Stimulated activated CD4-positive, alpha-beta T cell treated with anti-CD3 and anti-CD28 coated beads, Interleukin-1b, Interleukin-23, amount 100 ng/mL, for 48 hours (primary cell): ENCODE data around the gene VAPB.

ENCODE experiments used
- DNase-seq: peaks from one replicate; pipeline ENCODE4 v3.0.0-alpha.2; 2020

Gene VAPB

DNA sequence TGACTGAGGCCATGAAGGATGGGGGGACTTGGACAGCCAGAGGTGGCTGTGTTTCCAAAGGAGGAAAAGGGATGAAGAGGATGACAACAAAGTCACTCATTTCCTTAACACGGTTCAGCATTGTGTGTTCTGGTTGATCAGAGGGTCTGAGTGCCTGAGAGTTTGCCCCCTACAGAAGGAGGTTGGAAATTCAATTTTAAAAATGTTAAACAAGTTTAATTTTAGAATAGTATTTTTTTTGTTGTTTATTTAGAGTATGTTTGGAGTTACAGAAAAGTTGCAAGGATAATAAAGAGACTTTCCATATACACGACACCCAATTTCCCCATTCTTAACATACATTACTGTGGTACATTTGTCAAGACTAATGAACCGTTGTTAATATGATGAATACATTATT is 10.3 kb upstream of the VAPB start:
- DNase-seq, result no peak

DNA sequence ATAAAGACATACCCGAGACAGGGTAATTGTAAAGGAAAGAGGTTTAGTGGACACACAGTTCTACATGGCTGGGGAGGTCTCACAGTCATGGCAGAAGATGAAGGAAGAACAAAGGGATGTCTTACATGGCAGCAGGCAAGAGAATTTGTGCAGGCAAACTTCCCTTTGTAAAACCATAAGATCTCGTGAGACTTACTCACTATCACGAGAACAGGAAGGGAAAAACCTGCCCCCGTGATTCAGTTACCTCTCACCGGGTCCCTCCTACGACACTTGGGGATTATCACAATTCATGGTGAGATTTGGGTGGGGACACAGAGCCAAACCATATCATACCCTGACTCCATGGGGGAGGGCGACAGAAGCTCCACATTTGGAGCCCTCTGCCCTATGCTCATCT is 7.4 kb upstream of the VAPB start:
- DNase-seq, result no peak

DNA sequence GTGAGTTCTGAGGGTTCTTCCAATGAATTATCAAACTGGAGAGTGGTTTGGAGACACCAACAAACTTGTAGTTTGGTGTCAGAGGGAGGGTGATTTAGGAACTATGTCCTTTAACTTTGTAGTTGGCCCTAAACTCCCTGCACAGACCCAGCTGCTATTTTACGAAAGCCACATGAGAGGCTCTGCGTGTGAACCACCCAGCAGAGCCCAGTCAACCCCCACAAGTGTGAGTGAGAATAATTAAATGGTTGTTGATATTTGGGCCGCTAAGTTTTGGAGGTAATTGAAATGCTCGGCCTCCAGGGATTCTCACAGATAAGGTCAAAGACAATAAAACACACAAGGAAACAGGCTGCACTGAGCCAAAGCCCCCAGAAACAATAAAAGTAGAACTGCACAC is 6.9 kb upstream of the VAPB start:
- no peak for DNase-seq

DNA sequence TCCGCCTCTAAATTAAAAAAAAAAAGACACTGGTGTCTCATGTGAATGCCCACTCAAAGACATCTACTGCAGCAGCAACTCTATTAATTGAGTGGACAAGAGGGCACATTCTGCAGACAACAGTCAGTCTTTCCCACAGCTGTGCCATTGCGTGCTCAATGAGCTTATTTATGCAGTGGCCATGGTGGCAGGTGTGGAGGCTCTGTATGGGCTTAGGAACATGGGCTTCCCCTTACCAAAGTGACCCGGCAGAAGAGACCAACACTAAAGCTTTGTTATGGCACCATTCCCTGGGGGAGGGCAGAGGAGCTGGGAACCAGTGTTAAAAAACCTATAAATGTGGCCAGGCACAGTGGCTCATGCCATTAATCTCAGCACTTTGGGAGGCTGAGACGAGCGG is 4.2 kb upstream of the VAPB start:
- DNase-seq, result no peak

DNA sequence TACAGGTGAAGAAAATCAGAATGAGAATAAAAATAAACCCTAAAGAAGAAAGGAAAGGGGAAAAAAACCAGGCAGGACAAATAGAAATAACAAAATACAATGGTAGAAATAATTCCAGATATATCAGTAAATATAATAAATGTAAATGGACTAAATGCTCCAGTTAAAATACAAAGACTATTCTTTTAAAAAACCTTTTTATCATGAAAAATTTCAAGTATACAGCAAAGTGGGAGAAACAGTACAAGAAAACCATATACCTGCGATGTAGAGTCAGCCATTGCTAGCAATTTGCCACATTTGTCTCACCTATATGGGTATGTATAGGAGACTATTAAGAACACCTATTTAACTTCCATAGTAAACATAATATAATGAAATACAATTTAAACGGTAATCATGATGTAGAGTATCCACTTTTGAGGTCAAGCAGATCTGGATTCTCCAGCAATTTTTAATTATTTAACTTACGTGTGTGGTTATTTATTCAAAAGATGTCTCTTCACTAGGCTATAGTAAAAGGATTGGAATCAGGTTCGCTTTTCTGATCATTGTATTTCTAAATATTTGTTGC is 914 bp upstream of the VAPB start:
- DNase-seq, result no peak

DNA sequence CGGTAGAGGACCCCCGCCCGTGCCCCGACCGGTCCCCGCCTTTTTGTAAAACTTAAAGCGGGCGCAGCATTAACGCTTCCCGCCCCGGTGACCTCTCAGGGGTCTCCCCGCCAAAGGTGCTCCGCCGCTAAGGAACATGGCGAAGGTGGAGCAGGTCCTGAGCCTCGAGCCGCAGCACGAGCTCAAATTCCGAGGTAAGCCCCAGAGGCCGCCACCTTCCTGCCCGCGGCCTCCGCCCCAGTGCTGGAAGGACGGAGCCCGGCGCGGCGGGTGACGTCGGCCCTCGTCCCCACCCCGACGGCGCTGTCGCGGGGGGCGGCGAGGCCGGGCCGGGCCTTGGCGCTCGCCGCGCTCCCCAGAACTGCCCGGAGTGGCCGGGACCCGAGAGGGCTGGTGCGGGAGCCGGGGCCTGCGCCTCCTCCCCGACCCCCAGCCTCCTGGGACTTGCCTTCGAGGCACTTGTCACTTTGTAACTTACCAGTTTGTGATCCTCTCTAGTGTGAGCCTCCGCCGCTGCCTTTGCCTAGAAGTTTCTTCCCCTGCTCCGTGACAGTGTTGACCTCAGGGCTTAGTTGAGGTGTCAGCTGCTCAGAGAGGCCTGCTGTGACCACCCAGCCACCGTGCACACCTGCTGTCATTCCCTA is 417 bp downstream of the VAPB start:
- peak; percentile 39 for DNase-seq

DNA sequence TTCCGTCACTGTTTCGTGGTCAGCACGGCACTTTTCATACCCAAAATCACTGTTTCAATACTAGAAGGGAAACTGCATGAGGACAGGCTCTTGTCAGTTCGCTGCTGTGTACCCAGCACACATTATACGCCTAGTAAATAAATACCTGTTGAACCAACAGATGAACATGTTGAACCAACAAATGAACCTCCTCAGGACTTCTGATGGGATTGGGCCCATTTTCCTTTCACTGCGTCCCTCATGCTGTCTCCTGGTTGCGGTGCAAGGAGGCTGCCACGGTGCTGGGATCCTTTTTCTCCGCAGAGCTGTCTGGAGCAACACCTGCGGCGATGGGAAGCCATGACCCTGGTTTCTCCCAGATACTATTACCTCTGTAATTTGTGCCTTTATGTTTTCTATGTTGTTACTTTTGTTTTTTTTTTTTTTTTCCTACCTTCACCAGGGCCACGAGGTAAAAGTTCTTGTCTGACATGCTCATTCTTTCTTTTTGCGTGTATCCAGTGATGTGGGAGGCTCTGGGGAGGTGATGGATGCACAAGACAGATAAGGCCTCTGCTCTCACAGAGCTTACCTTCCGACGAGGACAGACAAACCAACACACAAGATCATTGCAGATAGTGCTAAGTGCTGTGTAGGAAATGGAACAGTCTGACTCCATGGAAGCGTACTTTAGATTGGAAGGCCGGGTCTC is 1.1 kb downstream of the VAPB start:
- no peak for DNase-seq

DNA sequence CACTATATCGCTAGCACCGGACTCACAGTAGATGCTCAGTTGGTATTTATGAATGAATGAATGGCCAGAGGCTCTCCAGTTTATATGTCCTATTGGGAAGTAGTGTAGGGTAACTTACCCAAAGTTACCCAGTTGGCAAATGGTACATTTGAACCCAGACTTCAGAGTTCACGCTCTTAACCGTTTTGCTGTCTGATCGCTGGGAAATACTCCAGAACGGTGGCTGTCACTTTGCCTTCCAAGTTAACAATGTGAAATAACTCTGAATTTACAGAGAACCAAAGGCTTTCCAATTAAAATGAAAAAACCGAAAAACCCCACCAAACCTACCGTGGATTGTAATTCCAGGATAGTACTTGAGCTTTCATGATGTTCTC is 1.6 kb downstream of the VAPB start:
- no peak for DNase-seq

DNA sequence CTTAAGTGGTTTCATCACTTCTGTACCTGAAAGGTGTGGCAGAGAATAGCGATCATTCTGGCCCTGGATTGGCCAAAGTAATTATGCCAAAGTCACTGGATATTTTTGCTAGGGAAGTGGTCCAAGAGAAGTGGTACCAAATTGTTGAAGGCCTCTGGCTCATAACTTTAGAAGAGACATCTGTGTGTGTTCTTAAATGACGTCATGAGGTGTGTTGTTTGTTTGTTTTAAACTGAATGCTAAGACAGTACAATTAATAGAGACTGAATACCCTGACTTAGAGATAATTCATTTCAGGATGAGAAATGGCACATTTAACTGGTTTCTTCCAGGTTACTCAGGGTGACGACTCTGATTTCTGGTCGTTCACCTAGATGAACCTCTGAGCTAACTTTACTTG is 3.3 kb downstream of the VAPB start:
- DNase-seq, result no peak

DNA sequence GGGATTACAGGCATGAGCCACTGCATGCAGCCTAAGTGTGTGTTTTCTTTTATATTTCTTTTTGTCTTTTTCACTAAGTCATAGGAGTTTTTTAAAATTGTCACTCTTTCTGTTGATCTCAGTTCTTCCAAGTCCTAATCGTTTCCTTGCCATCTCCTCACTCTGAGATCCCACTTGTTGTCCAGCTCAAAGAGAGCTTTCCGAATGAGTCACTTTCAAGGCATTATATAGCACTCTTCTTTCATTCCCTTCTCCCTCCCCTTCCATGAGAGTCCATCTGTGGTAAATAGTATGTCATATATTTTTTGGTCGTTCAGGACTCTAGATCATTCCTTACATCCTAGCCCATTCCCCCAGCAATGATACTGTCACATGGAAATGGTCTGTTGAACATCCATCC is 4.3 kb downstream of the VAPB start:
- no peak for DNase-seq

DNA sequence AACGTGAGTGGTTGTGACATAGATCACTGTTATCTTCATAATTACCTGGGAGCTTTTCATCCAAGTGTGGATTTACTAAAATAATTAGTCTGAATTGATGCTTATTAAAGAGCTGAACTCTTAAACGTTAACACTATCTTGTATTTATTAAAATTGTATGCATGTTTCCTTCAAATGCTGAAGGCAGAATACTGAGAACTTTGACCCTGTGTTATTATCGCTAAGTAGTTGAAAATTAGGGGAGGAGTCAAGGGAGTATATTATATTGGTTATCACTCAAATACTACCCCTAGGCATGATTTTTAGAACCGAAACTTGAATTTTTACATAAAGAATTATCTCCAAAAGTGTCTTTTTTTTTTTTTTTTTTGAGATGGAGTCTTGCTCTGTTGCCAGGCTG is 5.8 kb downstream of the VAPB start:
- DNase-seq, result no peak

DNA sequence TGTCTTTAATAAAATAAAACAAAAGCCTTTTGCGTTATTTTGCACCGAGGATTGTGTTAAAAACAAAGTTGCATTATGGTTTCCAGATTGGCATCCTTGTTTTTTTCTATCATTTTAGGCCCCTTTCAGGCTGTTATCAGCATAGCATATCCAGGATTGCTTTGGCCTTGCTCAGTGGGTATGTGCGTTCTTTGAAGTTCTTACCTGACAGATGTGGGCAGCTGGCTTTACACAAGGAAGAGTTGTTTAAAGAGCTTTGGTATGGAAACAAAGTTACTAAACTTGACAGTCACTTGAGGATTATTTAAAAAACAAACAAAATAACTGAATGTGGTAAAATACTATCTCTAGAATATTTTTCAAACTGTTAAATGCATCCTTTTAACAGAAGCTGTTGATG is 6.6 kb downstream of the VAPB start:
- no peak for DNase-seq

DNA sequence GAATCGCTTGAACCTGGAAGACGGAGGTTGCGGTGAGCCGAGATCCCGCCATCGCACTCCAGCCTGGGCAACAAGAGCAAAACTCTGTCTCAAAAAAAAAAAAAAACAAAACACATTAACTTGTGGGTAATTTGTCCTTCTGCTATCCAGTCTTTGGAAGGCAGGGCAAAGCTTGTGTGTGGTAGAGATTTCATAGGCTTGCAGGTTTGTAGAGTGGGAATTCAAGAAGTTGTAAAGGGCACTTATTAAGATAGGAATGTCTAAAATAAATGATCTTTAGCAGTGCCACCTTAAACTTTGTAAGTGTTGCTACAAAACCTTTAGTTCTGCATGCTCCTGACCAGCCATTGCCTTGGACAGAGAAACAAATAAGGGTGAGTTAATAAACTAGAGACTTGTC is 8.4 kb downstream of the VAPB start:
- no peak for DNase-seq

DNA sequence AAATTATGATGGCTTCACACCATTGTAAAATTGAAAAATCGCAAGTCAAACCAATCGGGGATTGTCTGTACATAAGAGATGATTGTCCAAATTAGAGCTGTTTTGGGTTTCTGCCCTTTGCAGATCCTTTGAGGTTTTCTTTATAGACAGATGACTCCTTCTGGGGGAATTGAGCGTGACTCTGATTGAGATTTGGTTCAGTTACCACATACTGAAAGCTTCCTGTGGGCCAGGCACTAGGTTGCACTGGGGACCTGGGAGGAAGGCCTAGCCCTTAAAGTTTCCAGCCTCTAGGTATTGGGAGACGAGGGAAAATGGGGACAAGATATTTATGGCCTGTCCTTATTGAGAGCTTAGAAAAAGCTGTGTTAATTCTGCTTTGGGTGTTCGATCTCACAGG is 9.2 kb downstream of the VAPB start:
- no peak for DNase-seq

DNA sequence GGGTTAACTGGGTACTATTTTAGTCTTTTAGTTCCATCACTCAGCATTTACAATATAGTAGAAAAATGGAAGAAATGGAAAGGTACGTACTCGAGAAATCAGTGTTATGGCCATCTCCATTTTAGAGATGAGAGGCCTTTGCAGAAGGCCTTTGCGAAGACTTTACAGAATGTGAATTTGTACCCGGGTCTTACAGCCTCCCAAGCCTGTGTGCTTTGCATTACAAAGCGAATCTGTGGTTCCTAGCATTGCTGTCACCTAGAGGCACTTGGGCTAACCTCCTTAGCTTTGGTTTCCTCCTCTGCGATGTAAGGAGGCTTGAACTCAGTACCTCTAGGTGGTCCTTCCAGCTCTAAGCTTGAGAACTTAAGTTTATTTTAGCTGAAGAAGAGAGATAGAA is 10.9 kb downstream of the VAPB start:
- DNase-seq, result no peak

DNA sequence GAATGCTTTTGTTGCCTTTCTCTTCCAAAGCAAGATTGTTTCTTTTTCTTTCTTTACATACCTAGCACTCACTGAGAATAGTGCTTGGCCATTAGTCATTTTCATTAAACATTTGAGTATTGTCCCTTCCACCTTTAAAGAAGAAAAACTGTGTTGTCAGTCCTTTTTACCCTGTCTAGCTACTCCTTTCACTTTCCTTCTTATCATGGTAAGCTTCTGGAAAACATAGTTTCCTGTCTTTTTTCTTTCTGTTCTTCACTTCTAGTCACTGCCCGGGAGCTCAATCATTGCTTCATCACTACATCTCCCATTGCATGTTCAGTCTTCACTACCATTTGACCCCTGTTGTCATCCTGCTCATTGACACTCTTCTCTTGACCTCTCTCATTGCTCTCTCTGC is 12.1 kb downstream of the VAPB start:
- DNase-seq, result no peak

DNA sequence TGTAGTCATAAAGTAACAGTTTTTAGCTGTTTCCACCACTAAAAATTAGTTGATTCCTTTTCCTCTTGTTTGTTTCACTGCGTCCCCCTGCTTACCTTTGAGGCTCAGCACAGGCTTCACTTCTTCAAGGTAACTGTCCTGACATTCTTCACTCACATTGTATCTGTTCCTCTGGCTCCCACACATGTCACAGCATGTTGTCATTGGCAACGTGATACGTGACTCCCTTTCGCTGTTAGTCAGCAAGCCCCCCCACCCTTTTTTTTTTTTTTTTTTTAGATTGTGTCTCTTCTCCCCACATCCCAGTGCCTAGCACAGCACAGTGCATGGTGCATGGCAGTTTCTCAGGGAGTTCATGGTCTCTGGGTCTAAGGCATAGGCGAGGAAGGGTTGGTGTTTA is 13.3 kb downstream of the VAPB start:
- DNase-seq, result no peak

DNA sequence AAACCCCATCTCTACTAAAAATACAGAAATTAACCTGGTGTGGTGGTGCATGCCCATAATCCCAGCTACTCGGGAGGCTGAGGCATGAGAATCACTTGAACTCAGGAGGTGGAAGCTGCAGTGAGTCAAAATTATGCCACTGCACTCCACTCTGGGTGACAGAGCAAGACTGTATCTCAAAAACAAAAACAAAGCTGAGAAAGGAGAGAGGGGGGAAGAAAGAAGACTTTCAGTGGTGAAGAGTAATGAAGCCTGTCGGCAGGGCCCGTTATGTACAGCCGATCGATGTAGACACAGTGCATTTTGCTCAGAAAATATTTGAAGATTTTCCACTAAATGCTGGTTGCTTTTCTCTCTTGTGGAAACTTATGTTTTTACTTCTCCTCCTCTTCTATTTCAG is 13.8 kb downstream of the VAPB start:
- no peak for DNase-seq

DNA sequence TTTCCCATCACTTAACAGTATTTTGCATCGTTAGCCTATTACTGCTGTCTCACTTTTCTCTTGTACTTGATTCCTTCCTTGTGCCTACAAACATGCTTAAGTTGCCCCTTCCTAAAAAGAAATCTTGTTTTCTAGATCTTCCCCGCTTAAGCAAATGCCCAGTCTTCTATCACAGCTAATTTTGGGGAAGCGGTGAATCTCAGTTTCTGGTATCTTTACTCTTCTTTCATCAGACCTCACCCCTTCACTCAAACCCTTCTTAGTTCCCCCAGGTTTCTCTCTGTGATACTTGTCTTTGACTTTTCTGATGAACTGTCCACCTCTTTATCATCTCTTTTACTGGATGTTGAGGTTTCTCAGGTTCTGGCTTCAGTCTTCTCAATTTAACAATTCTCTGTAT is 14.2 kb downstream of the VAPB start:
- no peak for DNase-seq

DNA sequence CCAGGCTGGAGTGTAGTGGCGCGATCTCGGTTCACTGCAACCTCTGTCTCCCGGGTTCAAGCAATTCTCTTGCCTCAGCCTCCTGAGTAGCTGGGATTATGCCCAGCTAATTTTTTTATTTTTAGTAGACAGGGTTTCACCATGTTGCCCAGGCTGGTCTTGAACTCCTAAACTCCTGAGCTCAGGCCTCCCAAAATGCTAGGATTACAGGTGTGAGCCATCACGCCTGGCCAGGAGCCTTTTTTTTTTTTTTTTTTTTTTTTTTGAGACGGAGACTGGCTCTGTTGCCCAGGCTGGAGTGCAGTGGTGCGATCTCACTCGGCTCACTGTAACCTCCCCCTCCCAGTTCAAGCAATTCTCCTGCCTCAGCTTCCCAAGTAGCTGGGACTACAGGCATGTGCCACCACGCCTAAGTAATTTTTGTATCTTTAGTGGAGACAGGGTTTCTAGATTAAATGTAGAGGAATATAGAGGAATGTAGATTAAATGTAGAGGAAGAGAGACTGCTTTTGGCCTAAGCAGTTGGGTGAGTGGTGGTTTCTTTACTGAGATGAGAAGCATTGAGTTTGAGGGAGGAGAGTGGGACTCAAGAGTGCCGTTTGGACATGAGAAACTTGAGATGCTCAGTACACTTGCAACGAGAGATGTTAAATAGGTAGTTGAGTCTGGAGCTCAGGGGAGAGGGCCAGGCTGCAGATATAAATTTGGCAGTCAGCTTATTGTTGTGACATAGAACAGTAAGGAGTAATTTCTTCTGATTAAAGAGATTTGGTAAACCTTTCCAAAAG is 16.7 kb downstream of the VAPB start:
- DNase-seq, result no peak

DNA sequence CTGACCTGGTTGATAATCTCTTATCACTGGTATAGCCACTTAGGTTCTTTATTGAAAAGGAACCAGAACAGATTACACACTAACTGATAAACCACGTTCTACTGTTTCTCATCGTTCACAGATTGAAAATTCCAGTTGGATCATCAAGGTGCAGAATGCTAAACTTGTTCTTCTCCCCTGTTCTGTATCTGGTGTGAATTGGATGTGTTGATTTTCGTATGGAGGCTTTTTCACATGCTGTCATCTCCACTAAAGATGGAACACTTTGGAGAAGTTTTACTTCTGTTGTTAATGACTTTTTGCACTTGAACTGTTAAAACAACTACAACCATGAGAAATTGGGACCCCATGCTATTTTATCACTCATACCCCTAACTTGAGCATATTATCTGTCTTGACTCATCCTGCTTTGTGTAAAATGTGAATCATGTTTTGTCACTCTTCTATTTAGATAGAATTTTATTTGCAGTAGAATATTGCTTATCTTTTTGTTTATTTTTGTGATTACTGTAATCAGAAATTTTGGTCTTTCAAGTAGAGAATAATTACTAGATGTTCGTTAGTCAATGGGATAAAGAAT is 17.5 kb downstream of the VAPB start:
- DNase-seq, result no peak

DNA sequence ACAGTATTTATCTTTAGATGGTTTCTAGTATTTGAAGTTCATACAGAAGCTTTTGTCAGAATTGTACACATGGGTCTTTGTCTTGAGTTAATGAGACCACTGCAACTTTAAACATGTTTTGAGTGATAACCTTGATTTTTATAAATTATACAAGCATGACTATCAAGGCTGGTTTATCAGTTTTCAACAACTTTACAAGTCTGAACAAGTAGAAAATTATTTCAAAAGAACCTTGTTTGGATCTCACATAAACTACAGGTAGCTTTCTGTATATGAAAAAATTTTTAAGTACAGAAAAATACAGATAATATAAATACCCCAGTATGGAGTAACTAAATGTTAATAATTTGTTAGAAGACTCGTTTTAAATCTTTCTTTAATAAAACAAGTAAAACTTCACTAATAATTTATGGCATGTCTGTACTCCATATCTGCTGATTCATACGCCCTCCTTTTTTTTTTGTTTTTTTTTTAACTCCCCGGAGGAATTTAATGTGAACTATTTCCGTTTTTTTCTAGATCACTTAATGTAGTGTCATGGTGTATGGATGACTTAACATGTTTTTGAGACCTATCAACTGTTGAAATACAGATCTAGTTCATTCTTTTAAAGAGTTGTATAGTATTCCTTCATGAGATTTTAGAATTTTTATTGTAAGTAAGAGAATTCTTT is 18.3 kb downstream of the VAPB start:
- no peak for DNase-seq

DNA sequence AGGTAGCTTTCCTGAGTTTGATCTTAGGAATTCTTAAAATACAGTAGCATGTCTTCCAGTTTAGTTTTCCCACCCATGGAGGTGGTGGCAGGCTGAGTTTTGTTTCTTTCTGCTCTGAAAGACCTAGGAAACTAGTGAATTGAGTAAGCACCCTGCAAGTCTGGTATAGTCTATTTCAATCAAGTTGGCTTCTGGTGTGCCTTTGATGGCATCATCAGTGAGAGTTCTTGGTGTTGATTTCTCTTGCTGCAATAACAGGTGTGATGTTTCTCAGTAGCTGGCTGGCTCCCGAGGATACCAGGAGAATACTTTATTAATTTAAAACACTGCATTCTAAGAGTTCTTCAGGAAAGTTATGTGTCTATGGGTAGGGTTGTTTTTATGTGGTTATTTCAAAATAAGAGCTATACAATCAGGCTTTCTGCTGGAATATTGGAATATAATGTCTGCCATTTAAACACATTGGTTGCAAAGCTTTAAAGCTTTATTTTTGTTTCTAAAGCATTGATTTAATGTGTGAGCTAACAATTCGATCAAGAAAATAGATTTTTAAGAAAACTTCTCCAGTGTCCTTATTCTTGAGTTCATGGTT is 19.0 kb downstream of the VAPB start:
- no peak for DNase-seq
